ENCODE results near the gene SLC25A30.
"Not testable (repeated sequence)": the region's sequence is repeated elsewhere in the genome, so short reads cannot be mapped to it uniquely, and the experiment has no call there.

- not testable (repeated sequence) for TF ChIP-seq CTCF (IDR thresholded peaks at IDR 0.05); ZFX (IDR thresholded peaks at IDR 0.05; ENCODE audit: borderline replicate concordance)
These were observed 27.8 kb downstream of the SLC25A30 start for GRCh38 chr13:45390348-45390747.

Data from 22Rv1 (cell line).